ENCODE measurements around the gene IMMP2L.

DNA sequence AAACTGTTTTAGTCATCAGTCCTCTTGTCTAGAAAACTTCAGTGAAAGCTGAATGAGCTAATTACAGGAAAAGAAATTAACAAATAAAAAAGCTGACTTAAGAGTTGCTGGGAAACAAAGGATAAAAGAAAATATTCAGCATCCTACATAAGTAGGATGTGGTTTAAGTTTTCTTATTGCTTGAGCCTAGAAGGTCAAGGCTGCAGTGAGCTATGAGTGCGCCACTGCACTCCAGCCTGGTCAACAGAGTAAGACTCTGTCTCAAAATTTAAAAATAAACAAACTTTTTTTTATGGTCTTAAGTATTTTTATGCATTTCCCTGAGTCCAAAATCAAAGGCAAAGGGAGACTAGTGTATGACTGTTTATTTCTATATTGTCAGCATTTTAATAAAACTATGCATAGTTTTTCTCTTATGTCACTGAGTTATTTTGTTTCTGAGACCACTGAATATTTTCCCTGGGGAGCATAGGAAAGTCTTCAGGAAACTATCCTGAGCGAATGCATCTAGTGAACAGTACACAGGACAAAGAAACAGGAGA, 511.3 kb downstream of the IMMP2L start:
- TF ChIP-seq, protein P1, sequence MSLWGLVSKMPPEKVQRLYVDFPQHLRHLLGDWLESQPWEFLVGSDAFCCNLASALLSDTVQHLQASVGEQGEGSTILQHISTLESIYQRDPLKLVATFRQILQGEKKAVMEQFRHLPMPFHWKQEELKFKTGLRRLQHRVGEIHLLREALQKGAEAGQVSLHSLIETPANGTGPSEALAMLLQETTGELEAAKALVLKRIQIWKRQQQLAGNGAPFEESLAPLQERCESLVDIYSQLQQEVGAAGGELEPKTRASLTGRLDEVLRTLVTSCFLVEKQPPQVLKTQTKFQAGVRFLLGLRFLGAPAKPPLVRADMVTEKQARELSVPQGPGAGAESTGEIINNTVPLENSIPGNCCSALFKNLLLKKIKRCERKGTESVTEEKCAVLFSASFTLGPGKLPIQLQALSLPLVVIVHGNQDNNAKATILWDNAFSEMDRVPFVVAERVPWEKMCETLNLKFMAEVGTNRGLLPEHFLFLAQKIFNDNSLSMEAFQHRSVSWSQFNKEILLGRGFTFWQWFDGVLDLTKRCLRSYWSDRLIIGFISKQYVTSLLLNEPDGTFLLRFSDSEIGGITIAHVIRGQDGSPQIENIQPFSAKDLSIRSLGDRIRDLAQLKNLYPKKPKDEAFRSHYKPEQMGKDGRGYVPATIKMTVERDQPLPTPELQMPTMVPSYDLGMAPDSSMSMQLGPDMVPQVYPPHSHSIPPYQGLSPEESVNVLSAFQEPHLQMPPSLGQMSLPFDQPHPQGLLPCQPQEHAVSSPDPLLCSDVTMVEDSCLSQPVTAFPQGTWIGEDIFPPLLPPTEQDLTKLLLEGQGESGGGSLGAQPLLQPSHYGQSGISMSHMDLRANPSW (CRISPR knock-in tag; IDR thresholded peaks at IDR 0.05; ENCODE audit: borderline replicate concordance) = no peak
- TF ChIP-seq, protein P2, sequence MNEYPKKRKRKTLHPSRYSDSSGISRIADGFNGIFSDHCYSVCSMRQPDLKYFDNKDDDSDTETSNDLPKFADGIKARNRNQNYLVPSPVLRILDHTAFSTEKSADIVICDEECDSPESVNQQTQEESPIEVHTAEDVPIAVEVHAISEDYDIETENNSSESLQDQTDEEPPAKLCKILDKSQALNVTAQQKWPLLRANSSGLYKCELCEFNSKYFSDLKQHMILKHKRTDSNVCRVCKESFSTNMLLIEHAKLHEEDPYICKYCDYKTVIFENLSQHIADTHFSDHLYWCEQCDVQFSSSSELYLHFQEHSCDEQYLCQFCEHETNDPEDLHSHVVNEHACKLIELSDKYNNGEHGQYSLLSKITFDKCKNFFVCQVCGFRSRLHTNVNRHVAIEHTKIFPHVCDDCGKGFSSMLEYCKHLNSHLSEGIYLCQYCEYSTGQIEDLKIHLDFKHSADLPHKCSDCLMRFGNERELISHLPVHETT (CRISPR knock-in tag; conservative IDR thresholded peaks at IDR 0.05) = no peak
- TF ChIP-seq, protein P3, sequence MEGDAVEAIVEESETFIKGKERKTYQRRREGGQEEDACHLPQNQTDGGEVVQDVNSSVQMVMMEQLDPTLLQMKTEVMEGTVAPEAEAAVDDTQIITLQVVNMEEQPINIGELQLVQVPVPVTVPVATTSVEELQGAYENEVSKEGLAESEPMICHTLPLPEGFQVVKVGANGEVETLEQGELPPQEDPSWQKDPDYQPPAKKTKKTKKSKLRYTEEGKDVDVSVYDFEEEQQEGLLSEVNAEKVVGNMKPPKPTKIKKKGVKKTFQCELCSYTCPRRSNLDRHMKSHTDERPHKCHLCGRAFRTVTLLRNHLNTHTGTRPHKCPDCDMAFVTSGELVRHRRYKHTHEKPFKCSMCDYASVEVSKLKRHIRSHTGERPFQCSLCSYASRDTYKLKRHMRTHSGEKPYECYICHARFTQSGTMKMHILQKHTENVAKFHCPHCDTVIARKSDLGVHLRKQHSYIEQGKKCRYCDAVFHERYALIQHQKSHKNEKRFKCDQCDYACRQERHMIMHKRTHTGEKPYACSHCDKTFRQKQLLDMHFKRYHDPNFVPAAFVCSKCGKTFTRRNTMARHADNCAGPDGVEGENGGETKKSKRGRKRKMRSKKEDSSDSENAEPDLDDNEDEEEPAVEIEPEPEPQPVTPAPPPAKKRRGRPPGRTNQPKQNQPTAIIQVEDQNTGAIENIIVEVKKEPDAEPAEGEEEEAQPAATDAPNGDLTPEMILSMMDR (CRISPR knock-in tag; IDR thresholded peaks at IDR 0.05) = no peak
- TF ChIP-seq EZH2 (conservative IDR thresholded peaks at IDR 0.05; ENCODE audit: low read depth, low read length) (no peak), MXI1 (IDR thresholded peaks at IDR 0.05; ENCODE audit: borderline replicate concordance, low read depth, low read length) (no peak), PTBP1 (IDR thresholded peaks at IDR 0.05; ENCODE audit: low read depth, low read length, poor library complexity, severe bottlenecking) (no peak), KDM5A (IDR thresholded peaks at IDR 0.05; ENCODE audit: borderline replicate concordance, low read length) (no peak), KDM6A (CRISPR knock-in tag; IDR thresholded peaks at IDR 0.05; ENCODE audit: low read depth) (no peak), NCOA5 (CRISPR knock-in tag; IDR thresholded peaks at IDR 0.05) (no peak)
- TF ChIP-seq, protein P4, sequence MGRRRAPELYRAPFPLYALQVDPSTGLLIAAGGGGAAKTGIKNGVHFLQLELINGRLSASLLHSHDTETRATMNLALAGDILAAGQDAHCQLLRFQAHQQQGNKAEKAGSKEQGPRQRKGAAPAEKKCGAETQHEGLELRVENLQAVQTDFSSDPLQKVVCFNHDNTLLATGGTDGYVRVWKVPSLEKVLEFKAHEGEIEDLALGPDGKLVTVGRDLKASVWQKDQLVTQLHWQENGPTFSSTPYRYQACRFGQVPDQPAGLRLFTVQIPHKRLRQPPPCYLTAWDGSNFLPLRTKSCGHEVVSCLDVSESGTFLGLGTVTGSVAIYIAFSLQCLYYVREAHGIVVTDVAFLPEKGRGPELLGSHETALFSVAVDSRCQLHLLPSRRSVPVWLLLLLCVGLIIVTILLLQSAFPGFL (CRISPR knock-in tag; IDR thresholded peaks at IDR 0.05) = no peak

All from HepG2 (cell line).